Activated CD4-positive, alpha-beta T cell treated with anti-CD3 and anti-CD28 coated beads, Interleukin-2, amount 50 U/mL, for 4 hours (primary cell): ENCODE measurements around the gene SLC38A7.
"Not testable (repeated sequence)": the region's sequence is repeated elsewhere in the genome, so short reads cannot be mapped to it uniquely, and the experiment has no call there.

ENCODE experiments used
- DNase-seq, 2 experiments: peaks; one replicate each; pipeline ENCODE4 v3.0.0-alpha.2; 2020

Gene SLC38A7, protein sequence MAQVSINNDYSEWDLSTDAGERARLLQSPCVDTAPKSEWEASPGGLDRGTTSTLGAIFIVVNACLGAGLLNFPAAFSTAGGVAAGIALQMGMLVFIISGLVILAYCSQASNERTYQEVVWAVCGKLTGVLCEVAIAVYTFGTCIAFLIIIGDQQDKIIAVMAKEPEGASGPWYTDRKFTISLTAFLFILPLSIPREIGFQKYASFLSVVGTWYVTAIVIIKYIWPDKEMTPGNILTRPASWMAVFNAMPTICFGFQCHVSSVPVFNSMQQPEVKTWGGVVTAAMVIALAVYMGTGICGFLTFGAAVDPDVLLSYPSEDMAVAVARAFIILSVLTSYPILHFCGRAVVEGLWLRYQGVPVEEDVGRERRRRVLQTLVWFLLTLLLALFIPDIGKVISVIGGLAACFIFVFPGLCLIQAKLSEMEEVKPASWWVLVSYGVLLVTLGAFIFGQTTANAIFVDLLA

DNA sequence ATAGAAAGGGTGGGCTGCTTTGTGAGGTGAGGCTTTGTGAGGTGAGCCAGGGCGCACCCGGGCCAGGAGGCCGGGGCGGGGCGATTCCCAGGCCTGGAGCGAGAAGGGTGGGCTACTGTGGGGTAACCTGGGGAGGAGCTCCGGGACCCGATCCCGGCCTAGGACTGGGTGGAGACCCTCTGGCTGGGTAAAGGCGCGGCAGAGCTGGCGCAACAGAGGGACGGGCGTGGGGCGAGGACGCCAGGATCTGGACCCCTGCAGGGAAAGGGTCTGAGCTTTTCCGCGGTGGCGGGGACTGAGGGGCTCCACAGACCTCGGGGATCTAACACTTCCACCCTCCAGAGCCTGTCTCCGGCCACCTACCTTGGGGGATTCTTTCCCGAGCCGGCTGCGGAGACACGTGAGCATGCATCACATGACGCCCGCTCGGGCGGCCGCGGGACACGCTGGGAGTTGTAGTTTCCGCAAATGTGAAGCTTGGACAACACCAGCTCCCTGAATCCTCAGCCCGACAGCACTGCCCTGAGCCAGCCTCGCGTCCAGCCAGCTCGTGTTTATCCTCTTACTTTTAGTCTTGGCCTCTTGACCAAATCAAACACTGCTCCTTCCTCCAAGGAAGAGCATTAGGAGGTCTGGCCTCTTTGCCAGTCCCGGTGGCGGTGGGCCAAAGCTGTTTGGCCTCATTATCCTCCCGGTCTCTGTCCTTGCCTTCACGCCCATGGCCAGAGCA lies at the start of gene SLC38A7:
SLC38A7 (minus strand) TSS at position 417 of the 730 bp plus-strand sequence. CDS start 4,644 bp downstream, outside the sequence.
- DNase-seq, result peak; percentile 62 to 68

DNA sequence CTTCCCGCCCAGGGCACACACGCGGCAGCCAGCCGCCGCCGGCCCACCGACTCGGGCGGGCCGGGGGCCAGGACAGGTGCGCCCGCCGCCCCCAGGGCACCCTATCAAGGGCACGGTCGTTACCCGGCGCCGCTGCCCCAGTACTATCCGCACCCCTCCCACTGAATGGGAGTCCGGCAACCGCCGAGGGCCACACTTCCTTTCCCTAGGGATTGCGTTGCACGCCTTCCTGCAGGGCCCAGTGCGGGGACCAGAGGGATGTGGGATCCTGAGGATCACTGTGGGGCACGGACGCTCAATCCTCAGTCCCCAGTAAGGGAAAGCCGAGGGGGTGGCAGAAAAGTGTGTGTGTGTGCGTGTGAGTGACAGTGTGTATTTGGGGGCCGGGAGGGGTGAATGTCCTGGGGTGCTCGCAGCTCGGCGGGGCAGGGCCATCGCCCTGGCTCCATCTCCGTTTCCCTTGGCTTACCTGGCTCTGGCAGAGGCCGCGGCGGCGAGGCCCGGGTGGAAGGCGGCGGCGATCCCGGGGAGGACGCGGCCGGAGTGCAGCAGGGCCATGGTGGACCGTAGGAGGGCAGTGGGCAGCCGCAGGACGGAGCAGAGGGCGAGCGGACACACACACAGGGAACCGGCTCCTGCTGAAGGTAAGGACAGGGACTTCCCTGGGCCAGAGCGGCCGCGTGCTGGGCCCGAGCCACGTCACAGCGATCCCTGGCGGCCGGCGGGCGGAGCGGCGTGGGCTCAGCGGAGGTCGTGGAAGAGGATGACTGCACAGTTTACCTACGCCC lies 49.3 kb upstream of the SLC38A7 start, which contains the start of gene GOT2:
GOT2 (minus strand) TSS at position 646 of the 788 bp plus-strand sequence; CDS start at position 558, 88 bp downstream.
- DNase-seq, result peak; percentile 68 to 73

- DNase-seq, result no peak
Observed at GRCh38 chr16:58733248-58733670, 48.7 kb upstream of the SLC38A7 start.

- DNase-seq, result no peak
Observed at GRCh38 chr16:58732545-58733247, 48.1 kb upstream of the SLC38A7 start.

GRCh38 chr16:58730724-58731370 lies 46.3 kb upstream of the SLC38A7 start:
- DNase-seq, result no peak

DNA sequence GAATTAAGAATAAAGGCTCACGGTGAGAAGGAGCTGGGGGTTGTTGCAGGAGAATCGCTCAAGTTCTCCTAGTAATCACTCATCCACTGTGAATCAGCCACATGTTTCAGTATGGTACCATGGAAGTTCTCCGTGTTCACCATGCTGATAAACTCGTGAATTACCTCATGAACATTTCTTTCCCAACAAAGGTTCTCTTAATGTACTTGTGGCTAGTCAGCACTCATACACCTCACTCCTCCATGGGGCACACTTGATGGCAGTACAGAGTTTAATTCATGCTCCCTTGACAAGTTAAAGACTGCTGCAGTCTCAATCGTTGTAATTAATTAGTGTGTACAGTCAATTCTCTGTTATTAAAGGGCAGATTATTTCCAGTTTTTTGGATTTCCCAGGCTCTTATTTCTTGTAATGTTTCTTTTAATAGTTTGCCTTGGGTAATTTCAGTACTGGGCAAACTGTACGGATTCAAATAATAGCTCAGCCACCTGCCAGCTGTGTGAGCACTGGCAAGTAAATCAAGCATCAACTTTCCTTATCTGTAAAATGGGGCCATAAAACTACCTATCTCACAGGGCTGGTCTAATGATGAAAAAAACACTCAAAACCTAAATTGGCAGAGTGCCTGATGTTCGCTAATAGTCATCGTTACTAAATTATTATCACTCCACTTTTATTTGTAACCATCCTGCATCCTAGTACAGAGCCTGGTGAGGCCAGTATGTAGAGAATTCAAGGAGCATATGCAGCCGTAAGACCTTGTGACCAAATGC lies 43.4 kb upstream of the SLC38A7 start:
- DNase-seq, result no peak

- DNase-seq, result no peak
Observed at GRCh38 chr16:58727028-58727781, 42.6 kb upstream of the SLC38A7 start.

- DNase-seq, result no peak
Observed at GRCh38 chr16:58723109-58723508, 38.5 kb upstream of the SLC38A7 start.

DNA sequence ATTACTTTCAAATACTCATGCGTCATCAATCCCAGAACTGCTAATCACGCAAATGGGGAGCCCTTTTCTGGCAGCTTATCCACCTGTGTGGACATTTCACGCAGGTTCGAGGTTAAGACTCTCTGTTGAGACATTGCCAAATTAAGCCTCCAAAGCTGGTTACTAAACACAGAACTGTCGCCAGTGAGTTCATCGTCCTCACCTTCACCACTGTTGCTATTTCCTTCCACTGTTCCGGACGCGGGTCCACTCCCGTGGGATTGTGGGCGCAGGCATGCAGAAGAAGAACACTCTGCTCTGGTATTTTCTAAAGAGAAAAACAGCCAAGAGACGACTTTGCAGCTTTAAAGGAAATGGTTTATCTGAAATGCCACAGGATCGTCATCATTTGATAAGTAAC lies 33.4 kb upstream of the SLC38A7 start:
- no peak for DNase-seq

GRCh38 chr16:58716468-58716867 lies 31.9 kb upstream of the SLC38A7 start:
- no peak for DNase-seq

DNA sequence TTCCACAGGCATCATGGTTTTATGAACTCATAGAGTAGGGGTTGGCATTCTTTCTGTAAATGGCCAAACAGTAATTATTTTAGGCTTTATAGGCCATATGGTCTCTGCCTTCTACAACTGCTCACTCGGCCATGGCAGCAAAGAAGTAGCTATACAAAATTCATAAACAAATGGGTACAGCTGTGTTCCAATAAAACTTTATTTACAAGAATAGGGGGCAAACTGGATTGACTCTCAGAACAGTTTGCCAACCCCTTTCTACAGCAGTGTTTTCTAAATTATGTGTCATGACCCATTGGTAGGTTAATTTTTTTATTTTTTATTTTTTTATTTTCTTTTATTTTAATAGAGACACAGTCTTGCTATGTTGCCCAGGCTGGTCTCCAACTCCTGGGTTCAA lies 29.2 kb upstream of the SLC38A7 start:
- no peak for DNase-seq

- DNase-seq, result no peak
Observed at GRCh38 chr16:58709333-58709732, 24.8 kb upstream of the SLC38A7 start.

GRCh38 chr16:58699151-58699550 lies 14.6 kb upstream of the SLC38A7 start:
- DNase-seq, result no peak

DNA sequence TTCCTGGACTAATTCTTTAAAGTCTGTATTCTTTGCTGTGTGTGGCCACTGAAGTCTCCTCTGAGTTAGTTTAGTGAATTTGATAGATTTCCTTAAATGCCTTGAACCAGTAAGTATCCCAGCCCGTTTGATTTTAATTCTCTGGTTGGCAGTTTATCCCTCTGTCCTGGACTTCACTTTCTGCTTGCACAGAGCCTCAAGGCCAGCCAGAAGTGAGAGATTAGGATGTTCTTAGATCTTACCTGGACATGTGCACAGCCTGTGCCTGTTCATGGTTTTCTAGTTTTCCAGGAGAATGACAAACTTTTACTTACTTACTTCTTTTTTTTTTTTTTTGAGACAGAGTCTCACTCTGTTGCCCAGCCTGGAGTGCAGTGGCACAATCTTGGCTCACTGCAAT lies 10.8 kb upstream of the SLC38A7 start:
- DNase-seq, result no peak

DNA sequence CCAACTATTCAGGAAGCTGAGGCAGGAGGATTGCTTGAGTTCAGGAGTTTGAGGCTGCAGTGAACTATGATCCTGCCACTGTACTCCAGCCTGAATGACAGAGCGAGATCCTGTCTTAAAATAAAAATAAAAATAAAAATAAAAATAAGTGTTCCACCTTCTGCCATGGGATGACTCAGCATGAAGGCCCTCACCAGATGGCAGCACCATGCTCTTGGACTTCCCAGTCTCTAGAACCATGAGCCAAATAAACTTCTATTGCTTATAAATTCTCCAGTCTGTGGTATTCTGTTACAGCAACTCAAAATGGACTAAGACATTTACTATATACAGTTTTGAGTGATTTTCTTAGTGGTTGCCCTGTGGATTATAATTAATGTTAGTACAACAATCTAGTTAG lies 7.9 kb upstream of the SLC38A7 start:
- DNase-seq, result no peak

DNA sequence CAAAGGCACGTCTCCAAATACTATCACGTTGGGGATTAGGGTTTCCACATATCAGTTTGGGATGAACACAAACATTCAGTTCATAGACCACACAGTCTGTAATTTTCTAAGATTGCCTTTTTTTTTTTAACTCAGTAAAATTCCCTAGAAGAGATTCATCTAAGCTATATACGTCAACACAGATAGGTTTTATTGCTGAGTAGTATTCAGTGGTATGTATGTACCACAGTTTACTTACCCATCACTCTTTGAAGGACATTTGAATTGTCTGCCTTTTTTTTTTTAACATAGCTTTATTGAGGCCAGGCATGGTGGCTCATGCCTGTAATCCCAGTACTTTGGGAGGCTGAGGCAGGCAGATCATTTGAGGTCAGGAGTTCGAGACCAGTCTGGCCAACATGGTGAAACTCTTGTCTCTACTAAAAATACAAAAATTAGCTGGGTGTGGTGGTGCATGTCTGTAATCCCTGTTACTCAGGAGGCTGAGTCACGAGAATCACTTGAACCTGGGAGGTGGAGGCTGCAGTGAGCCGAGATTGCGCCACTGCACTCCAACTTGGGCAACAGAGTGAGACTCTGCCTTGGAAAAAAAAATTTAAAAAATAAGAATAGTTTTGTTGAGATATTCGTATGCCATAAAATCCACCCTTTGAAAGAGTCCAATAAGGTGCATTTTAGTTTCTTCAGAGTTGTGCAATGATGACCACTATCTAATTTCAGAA lies 2.6 kb upstream of the SLC38A7 start:
- DNase-seq, result not testable (repeated sequence)

- no peak for DNase-seq
Observed at GRCh38 chr16:58685084-58685449, 497 bp upstream of the SLC38A7 start.

GRCh38 chr16:58684001-58684353 lies 593 bp downstream of the SLC38A7 start:
- no peak for DNase-seq

- DNase-seq, result no peak
Observed at GRCh38 chr16:58679763-58680162, 4.8 kb downstream of the SLC38A7 start.

DNA sequence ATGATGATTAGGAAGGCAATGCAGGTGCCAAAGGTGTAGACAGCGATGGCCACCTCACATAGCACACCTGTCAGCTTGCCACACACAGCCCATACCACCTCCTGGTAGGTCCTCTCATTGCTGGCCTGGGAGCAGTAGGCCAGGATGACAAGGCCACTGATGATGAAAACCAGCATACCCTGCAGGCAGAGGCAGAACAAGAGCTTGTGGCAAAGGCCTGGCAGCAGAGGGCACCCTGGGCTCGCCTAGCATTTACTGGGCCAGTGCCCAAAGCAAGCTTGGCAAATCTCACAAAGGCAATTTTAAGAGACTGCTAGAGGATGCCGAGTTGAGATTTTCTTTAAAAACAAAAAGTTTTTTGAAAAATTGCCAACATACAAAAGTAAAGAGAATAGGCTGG lies 5.9 kb downstream of the SLC38A7 start:
- no peak for DNase-seq
